ENCODE measurements around the gene RAD23B. TPM values are rescaled to one million over a fixed set of nuclear protein-coding genes. Genes with fewer than 3 reads are reported as not detected.
A peak's percentile ranks its signal among the peaks of the same experiment; 100 is the strongest.

RAD23B gene
- total RNA-seq, 1 donor from 2014 or later, result 171 TPM

GRCh38 chr9:107338911-107339659 is 56.0 kb downstream of the RAD23B start:
- no peaks in the 10 kb centered on the region for H3K9me3 Mint-ChIP-seq (ENCODE audit: low read depth)
- H3K4me1 Mint-ChIP-seq (ENCODE audit: low read depth), result peaks cover 7% of the 10 kb centered on the region
- peak overlapping the region; percentile 71 for H3K27ac Mint-ChIP-seq
- peaks cover 14% of the 10 kb centered on the region for H3K36me3 Mint-ChIP-seq (ENCODE audit: insufficient read depth)
- no peak overlapping the region for H3K4me3 Mint-ChIP-seq (ENCODE audit: low read depth)
- no peak for DNase-seq (ENCODE audit: low spot score, unreplicated experiment)
- H3K27me3 Mint-ChIP-seq, result no peaks in the 10 kb centered on the region
- TF ChIP-seq CTCF (IDR thresholded peaks at IDR 0.05; ENCODE audit: unreplicated experiment), result no peak

GRCh38 chr9:107340920-107341632 is 58.0 kb downstream of the RAD23B start:
- peak; percentile 72 for DNase-seq (ENCODE audit: low spot score, unreplicated experiment)
- Mint-ChIP-seq H3K27me3 (no peaks in the 10 kb centered on the region), H3K4me1 (ENCODE audit: low read depth) (peaks cover 7% of the 10 kb centered on the region), H3K27ac (peak overlapping the region; percentile 65), H3K9me3 (ENCODE audit: low read depth) (no peaks in the 10 kb centered on the region), H3K4me3 (ENCODE audit: low read depth) (no peak overlapping the region), H3K36me3 (ENCODE audit: insufficient read depth) (peaks cover 10% of the 10 kb centered on the region)
- peak; percentile 79 for TF ChIP-seq CTCF (IDR thresholded peaks at IDR 0.05; ENCODE audit: unreplicated experiment)

- Mint-ChIP-seq H3K36me3 (ENCODE audit: insufficient read depth) (peaks cover 7% of the 10 kb centered on the region), H3K27ac (peak overlapping the region; percentile 8), H3K4me3 (ENCODE audit: low read depth) (no peak overlapping the region), H3K4me1 (ENCODE audit: low read depth) (peaks cover 7% of the 10 kb centered on the region), H3K27me3 (no peaks in the 10 kb centered on the region), H3K9me3 (ENCODE audit: low read depth) (no peaks in the 10 kb centered on the region)
- TF ChIP-seq CTCF (IDR thresholded peaks at IDR 0.05; ENCODE audit: unreplicated experiment), result no peak
- no peak for DNase-seq (ENCODE audit: low spot score, unreplicated experiment)
These were observed 59.5 kb downstream of the RAD23B start for GRCh38 chr9:107342476-107343161.

GRCh38 chr9:107345327-107345726 is 62.2 kb downstream of the RAD23B start:
- H3K4me1 Mint-ChIP-seq (ENCODE audit: low read depth), result peaks cover 14% of the 10 kb centered on the region
- H3K27ac Mint-ChIP-seq, result no peak overlapping the region
- H3K4me3 Mint-ChIP-seq (ENCODE audit: low read depth), result no peak overlapping the region
- no peaks in the 10 kb centered on the region for H3K27me3 Mint-ChIP-seq
- no peak for TF ChIP-seq CTCF (IDR thresholded peaks at IDR 0.05; ENCODE audit: unreplicated experiment)
- H3K36me3 Mint-ChIP-seq (ENCODE audit: insufficient read depth), result peaks cover 2% of the 10 kb centered on the region
- DNase-seq (ENCODE audit: low spot score, unreplicated experiment), result no peak
- no peaks in the 10 kb centered on the region for H3K9me3 Mint-ChIP-seq (ENCODE audit: low read depth)

GRCh38 chr9:107348836-107349235 is 65.8 kb downstream of the RAD23B start:
- DNase-seq (ENCODE audit: low spot score, unreplicated experiment), result no peak
- Mint-ChIP-seq H3K4me1 (ENCODE audit: low read depth) (peaks cover 7% of the 10 kb centered on the region), H3K27me3 (peaks cover 5% of the 10 kb centered on the region), H3K36me3 (ENCODE audit: insufficient read depth) (no peaks in the 10 kb centered on the region), H3K9me3 (ENCODE audit: low read depth) (peaks cover 8% of the 10 kb centered on the region), H3K27ac (no peak overlapping the region), H3K4me3 (ENCODE audit: low read depth) (no peak overlapping the region)
- no peak for TF ChIP-seq CTCF (IDR thresholded peaks at IDR 0.05; ENCODE audit: unreplicated experiment)

Measured in progenitor cell of endocrine pancreas (in vitro differentiated cells).